ENCODE data around the gene PSPC1. TPM values are rescaled to one million over a fixed set of nuclear protein-coding genes. Genes with fewer than 3 reads are reported as not detected.

The PSPC1 gene
- total RNA-seq, 2 donors from 2014 or later: 36.5 to 46.3 TPM

DNA sequence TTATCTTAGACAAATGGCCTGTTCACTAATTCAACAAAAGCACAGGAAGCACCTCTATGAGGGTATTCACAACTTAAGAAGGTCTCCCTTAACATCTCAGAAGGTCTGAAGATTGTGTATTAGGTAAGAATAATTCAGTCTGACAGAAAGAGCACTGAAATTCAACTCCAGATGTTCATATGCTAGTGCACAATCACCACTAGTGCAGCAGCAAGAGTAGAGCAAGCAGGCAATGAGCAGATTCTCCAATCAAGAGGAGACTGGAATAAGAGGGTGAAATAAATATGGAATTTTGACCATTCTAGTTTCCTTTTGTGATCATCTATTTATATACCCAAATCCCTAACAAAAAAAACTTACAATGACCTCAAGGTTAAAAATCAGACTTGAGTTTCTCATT lies 97.3 kb downstream of the PSPC1 start:
- TF ChIP-seq, protein P1, sequence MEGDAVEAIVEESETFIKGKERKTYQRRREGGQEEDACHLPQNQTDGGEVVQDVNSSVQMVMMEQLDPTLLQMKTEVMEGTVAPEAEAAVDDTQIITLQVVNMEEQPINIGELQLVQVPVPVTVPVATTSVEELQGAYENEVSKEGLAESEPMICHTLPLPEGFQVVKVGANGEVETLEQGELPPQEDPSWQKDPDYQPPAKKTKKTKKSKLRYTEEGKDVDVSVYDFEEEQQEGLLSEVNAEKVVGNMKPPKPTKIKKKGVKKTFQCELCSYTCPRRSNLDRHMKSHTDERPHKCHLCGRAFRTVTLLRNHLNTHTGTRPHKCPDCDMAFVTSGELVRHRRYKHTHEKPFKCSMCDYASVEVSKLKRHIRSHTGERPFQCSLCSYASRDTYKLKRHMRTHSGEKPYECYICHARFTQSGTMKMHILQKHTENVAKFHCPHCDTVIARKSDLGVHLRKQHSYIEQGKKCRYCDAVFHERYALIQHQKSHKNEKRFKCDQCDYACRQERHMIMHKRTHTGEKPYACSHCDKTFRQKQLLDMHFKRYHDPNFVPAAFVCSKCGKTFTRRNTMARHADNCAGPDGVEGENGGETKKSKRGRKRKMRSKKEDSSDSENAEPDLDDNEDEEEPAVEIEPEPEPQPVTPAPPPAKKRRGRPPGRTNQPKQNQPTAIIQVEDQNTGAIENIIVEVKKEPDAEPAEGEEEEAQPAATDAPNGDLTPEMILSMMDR (IDR thresholded peaks at IDR 0.05): no peak
- Histone ChIP-seq H3K27me3 (no peaks in the 10 kb centered on the region), H3K4me3 (no peak overlapping the region), H3K9ac (ENCODE audit: low read depth in 2 of 2, low read length in 2 of 2) (no peak overlapping the region), H3K9me3 (no peaks in the 10 kb centered on the region), H3K4me1 (no peaks in the 10 kb centered on the region), H3K27ac (peak overlapping the region; percentile 48), H3K36me3 (no peaks in the 10 kb centered on the region)
- intact Hi-C loops (cut with DNase I): no loop called here
- DNase-seq: no peak

DNA sequence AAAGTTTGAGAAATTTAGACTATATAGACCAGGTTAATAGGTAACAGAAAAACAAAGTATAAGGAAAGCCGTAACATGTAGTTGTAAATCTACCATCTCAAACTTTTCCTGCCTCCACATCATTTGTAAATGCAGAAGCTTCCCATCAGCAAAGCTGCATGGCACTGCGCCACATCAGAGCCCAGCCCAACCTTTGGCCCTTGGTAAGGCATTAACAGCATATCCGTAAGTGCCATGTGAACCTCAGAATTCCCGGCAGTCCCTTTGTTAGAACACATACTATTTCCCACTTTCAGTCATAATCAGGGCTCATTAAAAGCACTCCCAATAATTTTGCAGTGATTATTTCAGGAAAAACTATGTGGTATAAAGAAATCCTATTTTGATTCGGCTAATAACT lies 97.7 kb downstream of the PSPC1 start:
- H3K4me1 ChIP-seq: no peaks in the 10 kb centered on the region
- intact Hi-C loops (cut with DNase I): no loop called here
- no peaks in the 10 kb centered on the region for H3K27me3 ChIP-seq
- no peaks in the 10 kb centered on the region for H3K9me3 ChIP-seq
- DNase-seq: peak; percentile 84
- H3K9ac ChIP-seq (ENCODE audit: low read depth in 2 of 2, low read length in 2 of 2): no peak overlapping the region
- H3K4me3 ChIP-seq: no peak overlapping the region
- peak overlapping the region; percentile 48 for H3K27ac ChIP-seq
- TF ChIP-seq, protein P1 (IDR thresholded peaks at IDR 0.05): no peak
- no peaks in the 10 kb centered on the region for H3K36me3 ChIP-seq

DNA sequence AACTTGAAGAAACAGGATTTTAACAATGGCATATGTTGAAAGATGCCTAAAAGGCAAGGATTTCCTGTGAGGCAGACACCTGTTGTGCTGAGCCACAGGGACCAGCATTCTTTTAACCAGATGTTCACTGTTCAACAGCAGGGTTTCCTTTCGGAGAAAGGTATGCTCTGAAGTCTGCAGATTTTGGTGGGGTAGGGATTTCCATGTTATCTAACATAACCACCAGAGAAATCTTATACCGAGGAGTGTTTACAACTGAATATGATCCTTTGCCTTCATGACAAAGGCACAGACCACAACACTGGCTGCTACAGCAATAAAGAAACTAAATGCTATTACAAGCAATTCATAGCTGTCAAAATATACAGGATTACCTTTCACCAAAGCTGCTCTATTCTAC lies 101.2 kb downstream of the PSPC1 start:
- Histone ChIP-seq H3K9me3 (no peaks in the 10 kb centered on the region), H3K27me3 (no peaks in the 10 kb centered on the region), H3K4me1 (no peaks in the 10 kb centered on the region), H3K9ac (ENCODE audit: low read depth in 2 of 2, low read length in 2 of 2) (no peak overlapping the region), H3K27ac (no peak overlapping the region), H3K4me3 (no peak overlapping the region), H3K36me3 (no peaks in the 10 kb centered on the region)
- TF ChIP-seq, protein P1 (IDR thresholded peaks at IDR 0.05): no peak
- intact Hi-C loops (cut with DNase I): no loop called here
- DNase-seq: no peak

DNA sequence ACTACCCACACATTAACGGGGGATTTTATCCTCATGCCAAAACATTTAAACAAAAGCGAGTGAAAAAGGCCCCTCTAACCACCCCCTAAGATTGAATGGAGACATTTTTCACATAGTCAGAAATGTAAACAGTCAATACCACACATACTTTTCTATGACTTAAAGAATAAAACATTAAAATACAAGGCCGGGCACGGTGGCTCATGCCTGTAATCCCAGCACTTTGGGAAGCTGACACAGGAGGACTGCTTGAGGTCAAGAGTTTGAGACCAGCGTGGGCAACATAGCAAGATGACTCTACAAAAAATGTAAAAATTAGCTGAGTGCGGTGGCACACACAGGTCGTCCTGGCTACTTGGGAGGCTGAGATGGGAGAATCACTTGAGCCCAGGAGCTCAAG lies 102.0 kb downstream of the PSPC1 start:
- H3K4me3 ChIP-seq: no peak overlapping the region
- no peaks in the 10 kb centered on the region for H3K9me3 ChIP-seq
- intact Hi-C loops (cut with DNase I): no loop called here
- TF ChIP-seq, protein P1 (IDR thresholded peaks at IDR 0.05): no peak
- no peak overlapping the region for H3K27ac ChIP-seq
- no peaks in the 10 kb centered on the region for H3K27me3 ChIP-seq
- no peak overlapping the region for H3K9ac ChIP-seq (ENCODE audit: low read depth in 2 of 2, low read length in 2 of 2)
- no peaks in the 10 kb centered on the region for H3K36me3 ChIP-seq
- no peaks in the 10 kb centered on the region for H3K4me1 ChIP-seq
- no peak for DNase-seq

DNA sequence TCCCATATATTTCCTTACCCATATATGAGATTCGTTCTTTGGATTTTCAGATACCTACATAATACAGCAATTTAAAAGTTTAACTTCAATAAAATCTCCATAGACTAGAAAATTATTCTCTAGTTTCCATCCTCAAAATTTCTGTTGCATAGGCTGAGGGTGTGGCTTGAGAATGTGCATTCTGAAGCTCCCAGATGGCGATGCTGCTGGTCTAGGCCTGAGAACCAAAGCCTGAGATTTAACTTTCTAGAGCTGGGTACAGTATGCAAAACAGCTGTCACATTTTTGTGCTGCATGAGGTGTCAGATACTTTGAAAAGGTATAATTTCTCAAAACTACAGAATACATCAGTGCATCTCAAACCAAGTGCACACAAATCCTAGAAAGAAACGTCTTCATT lies 106.6 kb downstream of the PSPC1 start:
- no peaks in the 10 kb centered on the region for H3K9me3 ChIP-seq
- TF ChIP-seq, protein P1 (IDR thresholded peaks at IDR 0.05): no peak
- DNase-seq: no peak
- no peaks in the 10 kb centered on the region for H3K27me3 ChIP-seq
- H3K27ac ChIP-seq: no peak overlapping the region
- intact Hi-C loops (cut with DNase I): no loop called here
- no peak overlapping the region for H3K4me3 ChIP-seq
- H3K4me1 ChIP-seq: no peaks in the 10 kb centered on the region
- H3K36me3 ChIP-seq: no peaks in the 10 kb centered on the region
- no peak overlapping the region for H3K9ac ChIP-seq (ENCODE audit: low read depth in 2 of 2, low read length in 2 of 2)

DNA sequence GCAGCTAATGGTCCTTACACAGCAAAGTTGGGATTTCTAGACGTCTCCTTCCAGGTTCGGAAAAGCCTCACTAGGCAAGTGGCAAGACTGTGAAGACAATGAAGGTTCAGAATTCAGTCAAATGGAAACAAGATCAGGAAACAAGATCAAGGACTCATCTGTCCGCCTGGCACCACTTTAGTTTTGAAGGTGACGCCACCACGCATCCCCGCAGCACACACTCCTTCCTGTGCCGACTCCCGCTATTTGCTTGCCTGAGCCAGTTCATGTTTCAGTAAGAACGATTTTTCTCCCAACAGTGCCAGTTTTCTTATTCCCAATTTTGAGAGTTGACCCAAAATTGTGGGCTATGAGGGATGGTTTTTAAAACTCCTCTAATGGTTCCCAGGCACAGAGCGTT lies 107.8 kb downstream of the PSPC1 start:
- no peak overlapping the region for H3K4me3 ChIP-seq
- intact Hi-C loops (cut with DNase I): no loop called here
- H3K9me3 ChIP-seq: no peaks in the 10 kb centered on the region
- no peaks in the 10 kb centered on the region for H3K27me3 ChIP-seq
- H3K36me3 ChIP-seq: no peaks in the 10 kb centered on the region
- no peak overlapping the region for H3K27ac ChIP-seq
- no peak for DNase-seq
- TF ChIP-seq, protein P1 (IDR thresholded peaks at IDR 0.05): no peak
- H3K9ac ChIP-seq (ENCODE audit: low read depth in 2 of 2, low read length in 2 of 2): no peak overlapping the region
- H3K4me1 ChIP-seq: no peaks in the 10 kb centered on the region
